ENCODE data around the gene PCSK5.

DNA sequence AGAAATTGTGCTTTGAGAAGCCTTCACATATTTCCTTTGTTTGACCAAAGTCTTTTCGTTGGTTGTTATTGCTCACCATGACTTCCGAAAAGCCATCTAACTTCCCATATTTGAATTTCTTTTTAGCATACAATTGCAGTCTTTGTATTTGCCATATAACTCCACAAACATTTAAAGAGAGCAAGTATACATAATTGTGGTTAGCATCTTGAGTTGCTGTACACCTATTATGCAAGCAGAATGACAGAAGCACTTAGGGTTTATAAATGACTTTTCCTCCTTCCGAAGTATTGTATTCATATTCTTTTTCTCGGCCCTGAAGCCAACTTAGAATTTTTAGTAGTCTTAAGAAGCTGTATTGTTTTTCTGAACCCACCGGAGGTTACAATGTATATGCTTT is 253.4 kb downstream of the PCSK5 start:
- TF ChIP-seq, protein P1, sequence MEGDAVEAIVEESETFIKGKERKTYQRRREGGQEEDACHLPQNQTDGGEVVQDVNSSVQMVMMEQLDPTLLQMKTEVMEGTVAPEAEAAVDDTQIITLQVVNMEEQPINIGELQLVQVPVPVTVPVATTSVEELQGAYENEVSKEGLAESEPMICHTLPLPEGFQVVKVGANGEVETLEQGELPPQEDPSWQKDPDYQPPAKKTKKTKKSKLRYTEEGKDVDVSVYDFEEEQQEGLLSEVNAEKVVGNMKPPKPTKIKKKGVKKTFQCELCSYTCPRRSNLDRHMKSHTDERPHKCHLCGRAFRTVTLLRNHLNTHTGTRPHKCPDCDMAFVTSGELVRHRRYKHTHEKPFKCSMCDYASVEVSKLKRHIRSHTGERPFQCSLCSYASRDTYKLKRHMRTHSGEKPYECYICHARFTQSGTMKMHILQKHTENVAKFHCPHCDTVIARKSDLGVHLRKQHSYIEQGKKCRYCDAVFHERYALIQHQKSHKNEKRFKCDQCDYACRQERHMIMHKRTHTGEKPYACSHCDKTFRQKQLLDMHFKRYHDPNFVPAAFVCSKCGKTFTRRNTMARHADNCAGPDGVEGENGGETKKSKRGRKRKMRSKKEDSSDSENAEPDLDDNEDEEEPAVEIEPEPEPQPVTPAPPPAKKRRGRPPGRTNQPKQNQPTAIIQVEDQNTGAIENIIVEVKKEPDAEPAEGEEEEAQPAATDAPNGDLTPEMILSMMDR (IDR thresholded peaks at IDR 0.05; ENCODE audit: control extremely low read depth in 1 of 3, insufficient read depth in 1 of 3, low read depth in 1 of 3, low read length in 3 of 3), result no peak
- no peak for TF ChIP-seq EZH2 (IDR thresholded peaks at IDR 0.05; ENCODE audit: low read depth, low read length, severe bottlenecking)
- TF ChIP-seq BRCA1 (IDR thresholded peaks at IDR 0.05; ENCODE audit: low read depth, low read length), result no peak
- TF ChIP-seq SP1 (IDR thresholded peaks at IDR 0.05; ENCODE audit: low read depth, low read length), result no peak
- no peak for TF ChIP-seq TAF1 (IDR thresholded peaks at IDR 0.05; ENCODE audit: low read depth, low read length)
- TF ChIP-seq CREB1 (IDR thresholded peaks at IDR 0.05), result no peak
- TF ChIP-seq, protein P2, sequence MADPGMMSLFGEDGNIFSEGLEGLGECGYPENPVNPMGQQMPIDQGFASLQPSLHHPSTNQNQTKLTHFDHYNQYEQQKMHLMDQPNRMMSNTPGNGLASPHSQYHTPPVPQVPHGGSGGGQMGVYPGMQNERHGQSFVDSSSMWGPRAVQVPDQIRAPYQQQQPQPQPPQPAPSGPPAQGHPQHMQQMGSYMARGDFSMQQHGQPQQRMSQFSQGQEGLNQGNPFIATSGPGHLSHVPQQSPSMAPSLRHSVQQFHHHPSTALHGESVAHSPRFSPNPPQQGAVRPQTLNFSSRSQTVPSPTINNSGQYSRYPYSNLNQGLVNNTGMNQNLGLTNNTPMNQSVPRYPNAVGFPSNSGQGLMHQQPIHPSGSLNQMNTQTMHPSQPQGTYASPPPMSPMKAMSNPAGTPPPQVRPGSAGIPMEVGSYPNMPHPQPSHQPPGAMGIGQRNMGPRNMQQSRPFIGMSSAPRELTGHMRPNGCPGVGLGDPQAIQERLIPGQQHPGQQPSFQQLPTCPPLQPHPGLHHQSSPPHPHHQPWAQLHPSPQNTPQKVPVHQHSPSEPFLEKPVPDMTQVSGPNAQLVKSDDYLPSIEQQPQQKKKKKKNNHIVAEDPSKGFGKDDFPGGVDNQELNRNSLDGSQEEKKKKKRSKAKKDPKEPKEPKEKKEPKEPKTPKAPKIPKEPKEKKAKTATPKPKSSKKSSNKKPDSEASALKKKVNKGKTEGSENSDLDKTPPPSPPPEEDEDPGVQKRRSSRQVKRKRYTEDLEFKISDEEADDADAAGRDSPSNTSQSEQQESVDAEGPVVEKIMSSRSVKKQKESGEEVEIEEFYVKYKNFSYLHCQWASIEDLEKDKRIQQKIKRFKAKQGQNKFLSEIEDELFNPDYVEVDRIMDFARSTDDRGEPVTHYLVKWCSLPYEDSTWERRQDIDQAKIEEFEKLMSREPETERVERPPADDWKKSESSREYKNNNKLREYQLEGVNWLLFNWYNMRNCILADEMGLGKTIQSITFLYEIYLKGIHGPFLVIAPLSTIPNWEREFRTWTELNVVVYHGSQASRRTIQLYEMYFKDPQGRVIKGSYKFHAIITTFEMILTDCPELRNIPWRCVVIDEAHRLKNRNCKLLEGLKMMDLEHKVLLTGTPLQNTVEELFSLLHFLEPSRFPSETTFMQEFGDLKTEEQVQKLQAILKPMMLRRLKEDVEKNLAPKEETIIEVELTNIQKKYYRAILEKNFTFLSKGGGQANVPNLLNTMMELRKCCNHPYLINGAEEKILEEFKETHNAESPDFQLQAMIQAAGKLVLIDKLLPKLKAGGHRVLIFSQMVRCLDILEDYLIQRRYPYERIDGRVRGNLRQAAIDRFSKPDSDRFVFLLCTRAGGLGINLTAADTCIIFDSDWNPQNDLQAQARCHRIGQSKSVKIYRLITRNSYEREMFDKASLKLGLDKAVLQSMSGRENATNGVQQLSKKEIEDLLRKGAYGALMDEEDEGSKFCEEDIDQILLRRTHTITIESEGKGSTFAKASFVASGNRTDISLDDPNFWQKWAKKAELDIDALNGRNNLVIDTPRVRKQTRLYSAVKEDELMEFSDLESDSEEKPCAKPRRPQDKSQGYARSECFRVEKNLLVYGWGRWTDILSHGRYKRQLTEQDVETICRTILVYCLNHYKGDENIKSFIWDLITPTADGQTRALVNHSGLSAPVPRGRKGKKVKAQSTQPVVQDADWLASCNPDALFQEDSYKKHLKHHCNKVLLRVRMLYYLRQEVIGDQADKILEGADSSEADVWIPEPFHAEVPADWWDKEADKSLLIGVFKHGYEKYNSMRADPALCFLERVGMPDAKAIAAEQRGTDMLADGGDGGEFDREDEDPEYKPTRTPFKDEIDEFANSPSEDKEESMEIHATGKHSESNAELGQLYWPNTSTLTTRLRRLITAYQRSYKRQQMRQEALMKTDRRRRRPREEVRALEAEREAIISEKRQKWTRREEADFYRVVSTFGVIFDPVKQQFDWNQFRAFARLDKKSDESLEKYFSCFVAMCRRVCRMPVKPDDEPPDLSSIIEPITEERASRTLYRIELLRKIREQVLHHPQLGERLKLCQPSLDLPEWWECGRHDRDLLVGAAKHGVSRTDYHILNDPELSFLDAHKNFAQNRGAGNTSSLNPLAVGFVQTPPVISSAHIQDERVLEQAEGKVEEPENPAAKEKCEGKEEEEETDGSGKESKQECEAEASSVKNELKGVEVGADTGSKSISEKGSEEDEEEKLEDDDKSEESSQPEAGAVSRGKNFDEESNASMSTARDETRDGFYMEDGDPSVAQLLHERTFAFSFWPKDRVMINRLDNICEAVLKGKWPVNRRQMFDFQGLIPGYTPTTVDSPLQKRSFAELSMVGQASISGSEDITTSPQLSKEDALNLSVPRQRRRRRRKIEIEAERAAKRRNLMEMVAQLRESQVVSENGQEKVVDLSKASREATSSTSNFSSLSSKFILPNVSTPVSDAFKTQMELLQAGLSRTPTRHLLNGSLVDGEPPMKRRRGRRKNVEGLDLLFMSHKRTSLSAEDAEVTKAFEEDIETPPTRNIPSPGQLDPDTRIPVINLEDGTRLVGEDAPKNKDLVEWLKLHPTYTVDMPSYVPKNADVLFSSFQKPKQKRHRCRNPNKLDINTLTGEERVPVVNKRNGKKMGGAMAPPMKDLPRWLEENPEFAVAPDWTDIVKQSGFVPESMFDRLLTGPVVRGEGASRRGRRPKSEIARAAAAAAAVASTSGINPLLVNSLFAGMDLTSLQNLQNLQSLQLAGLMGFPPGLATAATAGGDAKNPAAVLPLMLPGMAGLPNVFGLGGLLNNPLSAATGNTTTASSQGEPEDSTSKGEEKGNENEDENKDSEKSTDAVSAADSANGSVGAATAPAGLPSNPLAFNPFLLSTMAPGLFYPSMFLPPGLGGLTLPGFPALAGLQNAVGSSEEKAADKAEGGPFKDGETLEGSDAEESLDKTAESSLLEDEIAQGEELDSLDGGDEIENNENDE (IDR thresholded peaks at IDR 0.05; ENCODE audit: insufficient replicate concordance, low read length), result no peak
- no peak for TF ChIP-seq EP300 (IDR thresholded peaks at IDR 0.05; ENCODE audit: borderline replicate concordance in 1 of 2, low read depth in 2 of 2, low read length in 2 of 2)
